Fibroblast of villous mesenchyme (primary cell): ENCODE results near the gene PML. TPM values are rescaled to one million over a fixed set of nuclear protein-coding genes. Genes with fewer than 3 reads are reported as not detected.
A peak's percentile ranks its signal among the peaks of the same experiment; 100 is the strongest.
"Not testable (repeated sequence)": the region's sequence is repeated elsewhere in the genome, so short reads cannot be mapped to it uniquely, and the experiment has no call there.

Experiments used
- DNase-seq: peaks from one replicate; pipeline ENCODE4 v3.0.0-alpha.2; 2010; ENCODE audit warnings: low read depth
- H3K4me3 ChIP-seq: 2 replicates; pipeline ENCODE4 v1.5.1; 2011; ENCODE audit warnings: low read depth, mild to moderate bottlenecking, low read length
- CTCF ChIP-seq: IDR thresholded peaks from 2 replicates; pipeline ENCODE4 v1.5.1; 2012; ENCODE audit warnings: low read depth, mild to moderate bottlenecking, low read length; ENCODE audit not compliant: insufficient read depth
- total RNA-seq: library from RNA; depleted of rRNA; stranded (reverse); fragments of >200 nt; gene quantifications from 2 replicates; pipeline ENCODE4 v1.2.3, GENCODE V29; 2012

PML gene
- total RNA-seq, 1 donor: 56.1 TPM

- no peak overlapping the region for H3K4me3 ChIP-seq
- peak; percentile 70 for DNase-seq
- TF ChIP-seq CTCF: no peak
Observed at GRCh38 chr15:73965758-73966113, 28.8 kb upstream of the PML start.

- no peak for DNase-seq
- TF ChIP-seq CTCF: no peak
- no peak overlapping the region for H3K4me3 ChIP-seq
Observed at GRCh38 chr15:73968461-73968860, 26.1 kb upstream of the PML start.

GRCh38 chr15:73969151-73969759 lies 25.3 kb upstream of the PML start:
- no peak for TF ChIP-seq CTCF
- DNase-seq: no peak
- no peak overlapping the region for H3K4me3 ChIP-seq

- peak overlapping the region; percentile 10 for H3K4me3 ChIP-seq
- TF ChIP-seq CTCF: peak; percentile 96
- DNase-seq: peak; percentile 83
Observed at GRCh38 chr15:73972984-73973682, 21.4 kb upstream of the PML start.

- H3K4me3 ChIP-seq, DNase-seq: not testable (repeated sequence)
Observed at GRCh38 chr15:73973683-73974200, 20.8 kb upstream of the PML start.

- peak; percentile 55 for DNase-seq
Observed at GRCh38 chr15:73975440-73976125, 18.9 kb upstream of the PML start.

GRCh38 chr15:73978896-73979295 lies 15.6 kb upstream of the PML start:
- TF ChIP-seq CTCF: no peak
- no peak for DNase-seq

More at GRCh38 chr15:73975440-73976125, 18.9 kb upstream of the PML start:
- not testable (repeated sequence) for H3K4me3 ChIP-seq

More at GRCh38 chr15:73978896-73979295, 15.6 kb upstream of the PML start:
- H3K4me3 ChIP-seq: no peak overlapping the region
